ENCODE measurements around the gene MSI2. TPM values are rescaled to one million over a fixed set of nuclear protein-coding genes. Genes with fewer than 3 reads are reported as not detected.

MSI2 gene
- total and polyA plus RNA-seq, 9 of the 15 experiments (the other 6 are each of a cell fraction or from before 2014, with no cell fraction given) = 4.6 to 61.8 (median 42.4) TPM

GRCh38 chr17:57342963-57343589, 86.8 kb downstream of the MSI2 start (continued):
- TF ChIP-seq, protein P1, sequence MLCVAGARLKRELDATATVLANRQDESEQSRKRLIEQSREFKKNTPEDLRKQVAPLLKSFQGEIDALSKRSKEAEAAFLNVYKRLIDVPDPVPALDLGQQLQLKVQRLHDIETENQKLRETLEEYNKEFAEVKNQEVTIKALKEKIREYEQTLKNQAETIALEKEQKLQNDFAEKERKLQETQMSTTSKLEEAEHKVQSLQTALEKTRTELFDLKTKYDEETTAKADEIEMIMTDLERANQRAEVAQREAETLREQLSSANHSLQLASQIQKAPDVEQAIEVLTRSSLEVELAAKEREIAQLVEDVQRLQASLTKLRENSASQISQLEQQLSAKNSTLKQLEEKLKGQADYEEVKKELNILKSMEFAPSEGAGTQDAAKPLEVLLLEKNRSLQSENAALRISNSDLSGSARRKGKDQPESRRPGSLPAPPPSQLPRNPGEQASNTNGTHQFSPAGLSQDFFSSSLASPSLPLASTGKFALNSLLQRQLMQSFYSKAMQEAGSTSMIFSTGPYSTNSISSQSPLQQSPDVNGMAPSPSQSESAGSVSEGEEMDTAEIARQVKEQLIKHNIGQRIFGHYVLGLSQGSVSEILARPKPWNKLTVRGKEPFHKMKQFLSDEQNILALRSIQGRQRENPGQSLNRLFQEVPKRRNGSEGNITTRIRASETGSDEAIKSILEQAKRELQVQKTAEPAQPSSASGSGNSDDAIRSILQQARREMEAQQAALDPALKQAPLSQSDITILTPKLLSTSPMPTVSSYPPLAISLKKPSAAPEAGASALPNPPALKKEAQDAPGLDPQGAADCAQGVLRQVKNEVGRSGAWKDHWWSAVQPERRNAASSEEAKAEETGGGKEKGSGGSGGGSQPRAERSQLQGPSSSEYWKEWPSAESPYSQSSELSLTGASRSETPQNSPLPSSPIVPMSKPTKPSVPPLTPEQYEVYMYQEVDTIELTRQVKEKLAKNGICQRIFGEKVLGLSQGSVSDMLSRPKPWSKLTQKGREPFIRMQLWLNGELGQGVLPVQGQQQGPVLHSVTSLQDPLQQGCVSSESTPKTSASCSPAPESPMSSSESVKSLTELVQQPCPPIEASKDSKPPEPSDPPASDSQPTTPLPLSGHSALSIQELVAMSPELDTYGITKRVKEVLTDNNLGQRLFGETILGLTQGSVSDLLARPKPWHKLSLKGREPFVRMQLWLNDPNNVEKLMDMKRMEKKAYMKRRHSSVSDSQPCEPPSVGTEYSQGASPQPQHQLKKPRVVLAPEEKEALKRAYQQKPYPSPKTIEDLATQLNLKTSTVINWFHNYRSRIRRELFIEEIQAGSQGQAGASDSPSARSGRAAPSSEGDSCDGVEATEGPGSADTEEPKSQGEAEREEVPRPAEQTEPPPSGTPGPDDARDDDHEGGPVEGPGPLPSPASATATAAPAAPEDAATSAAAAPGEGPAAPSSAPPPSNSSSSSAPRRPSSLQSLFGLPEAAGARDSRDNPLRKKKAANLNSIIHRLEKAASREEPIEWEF (CRISPR knock-in tag; IDR thresholded peaks at IDR 0.05) = no peak
- no peak for TF ChIP-seq HMG20B (CRISPR knock-in tag; IDR thresholded peaks at IDR 0.05)
- TF ChIP-seq, protein P2, sequence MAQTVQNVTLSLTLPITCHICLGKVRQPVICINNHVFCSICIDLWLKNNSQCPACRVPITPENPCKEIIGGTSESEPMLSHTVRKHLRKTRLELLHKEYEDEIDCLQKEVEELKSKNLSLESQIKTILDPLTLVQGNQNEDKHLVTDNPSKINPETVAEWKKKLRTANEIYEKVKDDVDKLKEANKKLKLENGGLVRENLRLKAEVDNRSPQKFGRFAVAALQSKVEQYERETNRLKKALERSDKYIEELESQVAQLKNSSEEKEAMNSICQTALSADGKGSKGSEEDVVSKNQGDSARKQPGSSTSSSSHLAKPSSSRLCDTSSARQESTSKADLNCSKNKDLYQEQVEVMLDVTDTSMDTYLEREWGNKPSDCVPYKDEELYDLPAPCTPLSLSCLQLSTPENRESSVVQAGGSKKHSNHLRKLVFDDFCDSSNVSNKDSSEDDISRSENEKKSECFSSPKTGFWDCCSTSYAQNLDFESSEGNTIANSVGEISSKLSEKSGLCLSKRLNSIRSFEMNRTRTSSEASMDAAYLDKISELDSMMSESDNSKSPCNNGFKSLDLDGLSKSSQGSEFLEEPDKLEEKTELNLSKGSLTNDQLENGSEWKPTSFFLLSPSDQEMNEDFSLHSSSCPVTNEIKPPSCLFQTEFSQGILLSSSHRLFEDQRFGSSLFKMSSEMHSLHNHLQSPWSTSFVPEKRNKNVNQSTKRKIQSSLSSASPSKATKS (CRISPR knock-in tag; IDR thresholded peaks at IDR 0.05) = no peak
- no peak for TF ChIP-seq SMARCA5 (IDR thresholded peaks at IDR 0.05)
- TF ChIP-seq, protein P3, sequence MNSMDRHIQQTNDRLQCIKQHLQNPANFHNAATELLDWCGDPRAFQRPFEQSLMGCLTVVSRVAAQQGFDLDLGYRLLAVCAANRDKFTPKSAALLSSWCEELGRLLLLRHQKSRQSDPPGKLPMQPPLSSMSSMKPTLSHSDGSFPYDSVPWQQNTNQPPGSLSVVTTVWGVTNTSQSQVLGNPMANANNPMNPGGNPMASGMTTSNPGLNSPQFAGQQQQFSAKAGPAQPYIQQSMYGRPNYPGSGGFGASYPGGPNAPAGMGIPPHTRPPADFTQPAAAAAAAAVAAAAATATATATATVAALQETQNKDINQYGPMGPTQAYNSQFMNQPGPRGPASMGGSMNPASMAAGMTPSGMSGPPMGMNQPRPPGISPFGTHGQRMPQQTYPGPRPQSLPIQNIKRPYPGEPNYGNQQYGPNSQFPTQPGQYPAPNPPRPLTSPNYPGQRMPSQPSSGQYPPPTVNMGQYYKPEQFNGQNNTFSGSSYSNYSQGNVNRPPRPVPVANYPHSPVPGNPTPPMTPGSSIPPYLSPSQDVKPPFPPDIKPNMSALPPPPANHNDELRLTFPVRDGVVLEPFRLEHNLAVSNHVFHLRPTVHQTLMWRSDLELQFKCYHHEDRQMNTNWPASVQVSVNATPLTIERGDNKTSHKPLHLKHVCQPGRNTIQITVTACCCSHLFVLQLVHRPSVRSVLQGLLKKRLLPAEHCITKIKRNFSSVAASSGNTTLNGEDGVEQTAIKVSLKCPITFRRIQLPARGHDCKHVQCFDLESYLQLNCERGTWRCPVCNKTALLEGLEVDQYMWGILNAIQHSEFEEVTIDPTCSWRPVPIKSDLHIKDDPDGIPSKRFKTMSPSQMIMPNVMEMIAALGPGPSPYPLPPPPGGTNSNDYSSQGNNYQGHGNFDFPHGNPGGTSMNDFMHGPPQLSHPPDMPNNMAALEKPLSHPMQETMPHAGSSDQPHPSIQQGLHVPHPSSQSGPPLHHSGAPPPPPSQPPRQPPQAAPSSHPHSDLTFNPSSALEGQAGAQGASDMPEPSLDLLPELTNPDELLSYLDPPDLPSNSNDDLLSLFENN (IDR thresholded peaks at IDR 0.05; ENCODE audit: low read depth in 2 of 2, low read length in 2 of 2) = no peak
- no peak for TF ChIP-seq CEBPG (CRISPR knock-in tag; IDR thresholded peaks at IDR 0.05)
- TF ChIP-seq CEBPG (tag; conservative IDR thresholded peaks at IDR 0.05 in 1 of 2, IDR thresholded peaks at IDR 0.05 in 1 of 2) = no peak
- TF ChIP-seq KLF16 (IDR thresholded peaks at IDR 0.05) = peak; percentile 53; the same call in 1 of the 2 replicates
- TF ChIP-seq ZNF133 (CRISPR knock-in tag; IDR thresholded peaks at IDR 0.05) = no peak
- TF ChIP-seq BACH1 (tag; IDR thresholded peaks at IDR 0.05) = no peak
- TF ChIP-seq POLR2H (tag; IDR thresholded peaks at IDR 0.05; ENCODE audit: low read depth) = no peak
- TF ChIP-seq ATF7 (IDR thresholded peaks at IDR 0.05) = no peak
- TF ChIP-seq, protein P4, sequence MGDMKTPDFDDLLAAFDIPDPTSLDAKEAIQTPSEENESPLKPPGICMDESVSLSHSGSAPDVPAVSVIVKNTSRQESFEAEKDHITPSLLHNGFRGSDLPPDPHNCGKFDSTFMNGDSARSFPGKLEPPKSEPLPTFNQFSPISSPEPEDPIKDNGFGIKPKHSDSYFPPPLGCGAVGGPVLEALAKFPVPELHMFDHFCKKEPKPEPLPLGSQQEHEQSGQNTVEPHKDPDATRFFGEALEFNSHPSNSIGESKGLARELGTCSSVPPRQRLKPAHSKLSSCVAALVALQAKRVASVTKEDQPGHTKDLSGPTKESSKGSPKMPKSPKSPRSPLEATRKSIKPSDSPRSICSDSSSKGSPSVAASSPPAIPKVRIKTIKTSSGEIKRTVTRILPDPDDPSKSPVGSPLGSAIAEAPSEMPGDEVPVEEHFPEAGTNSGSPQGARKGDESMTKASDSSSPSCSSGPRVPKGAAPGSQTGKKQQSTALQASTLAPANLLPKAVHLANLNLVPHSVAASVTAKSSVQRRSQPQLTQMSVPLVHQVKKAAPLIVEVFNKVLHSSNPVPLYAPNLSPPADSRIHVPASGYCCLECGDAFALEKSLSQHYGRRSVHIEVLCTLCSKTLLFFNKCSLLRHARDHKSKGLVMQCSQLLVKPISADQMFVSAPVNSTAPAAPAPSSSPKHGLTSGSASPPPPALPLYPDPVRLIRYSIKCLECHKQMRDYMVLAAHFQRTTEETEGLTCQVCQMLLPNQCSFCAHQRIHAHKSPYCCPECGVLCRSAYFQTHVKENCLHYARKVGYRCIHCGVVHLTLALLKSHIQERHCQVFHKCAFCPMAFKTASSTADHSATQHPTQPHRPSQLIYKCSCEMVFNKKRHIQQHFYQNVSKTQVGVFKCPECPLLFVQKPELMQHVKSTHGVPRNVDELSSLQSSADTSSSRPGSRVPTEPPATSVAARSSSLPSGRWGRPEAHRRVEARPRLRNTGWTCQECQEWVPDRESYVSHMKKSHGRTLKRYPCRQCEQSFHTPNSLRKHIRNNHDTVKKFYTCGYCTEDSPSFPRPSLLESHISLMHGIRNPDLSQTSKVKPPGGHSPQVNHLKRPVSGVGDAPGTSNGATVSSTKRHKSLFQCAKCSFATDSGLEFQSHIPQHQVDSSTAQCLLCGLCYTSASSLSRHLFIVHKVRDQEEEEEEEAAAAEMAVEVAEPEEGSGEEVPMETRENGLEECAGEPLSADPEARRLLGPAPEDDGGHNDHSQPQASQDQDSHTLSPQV (IDR thresholded peaks at IDR 0.05) = no peak

Data from K562 (cell line).